ENCODE measurements around the gene LZTFL1.

Gene LZTFL1

GRCh38 chr3:45799586-45799985, 42.3 kb downstream of the LZTFL1 start:
- Histone ChIP-seq H4K20me1 (ENCODE audit: low read depth, low read length) (no peaks in the 10 kb centered on the region), H3K79me2 (ENCODE audit: insufficient read depth, low read length) (no peaks in the 10 kb centered on the region), H3K27ac (ENCODE audit: low read depth, low read length) (no peak overlapping the region), H3K9me2 (replicated peaks; ENCODE audit: insufficient read depth, low read length) (no peaks in the 10 kb centered on the region), H2AFZ (ENCODE audit: low read depth, low read length, severe bottlenecking) (no peak overlapping the region), H3F3A (ENCODE audit: insufficient read depth) (no peaks in the 10 kb centered on the region), H3K9me3 (ENCODE audit: insufficient read depth, low read length) (no peaks in the 10 kb centered on the region), H3K4me2 (ENCODE audit: low read depth, low read length, poor library complexity, severe bottlenecking) (no peak overlapping the region), H3K27me3 (ENCODE audit: low read length) (no peaks in the 10 kb centered on the region), H3K4me3 (ENCODE audit: insufficient read depth, low read length, poor library complexity, severe bottlenecking) (no peak overlapping the region), H3K9ac (ENCODE audit: low read length) (no peak overlapping the region), H3K36me3 (ENCODE audit: low read length) (no peaks in the 10 kb centered on the region)
- no peak for TF ChIP-seq EZH2phosphoT487 (conservative IDR thresholded peaks at IDR 0.05; ENCODE audit: low read length)
- TF ChIP-seq, protein P1, sequence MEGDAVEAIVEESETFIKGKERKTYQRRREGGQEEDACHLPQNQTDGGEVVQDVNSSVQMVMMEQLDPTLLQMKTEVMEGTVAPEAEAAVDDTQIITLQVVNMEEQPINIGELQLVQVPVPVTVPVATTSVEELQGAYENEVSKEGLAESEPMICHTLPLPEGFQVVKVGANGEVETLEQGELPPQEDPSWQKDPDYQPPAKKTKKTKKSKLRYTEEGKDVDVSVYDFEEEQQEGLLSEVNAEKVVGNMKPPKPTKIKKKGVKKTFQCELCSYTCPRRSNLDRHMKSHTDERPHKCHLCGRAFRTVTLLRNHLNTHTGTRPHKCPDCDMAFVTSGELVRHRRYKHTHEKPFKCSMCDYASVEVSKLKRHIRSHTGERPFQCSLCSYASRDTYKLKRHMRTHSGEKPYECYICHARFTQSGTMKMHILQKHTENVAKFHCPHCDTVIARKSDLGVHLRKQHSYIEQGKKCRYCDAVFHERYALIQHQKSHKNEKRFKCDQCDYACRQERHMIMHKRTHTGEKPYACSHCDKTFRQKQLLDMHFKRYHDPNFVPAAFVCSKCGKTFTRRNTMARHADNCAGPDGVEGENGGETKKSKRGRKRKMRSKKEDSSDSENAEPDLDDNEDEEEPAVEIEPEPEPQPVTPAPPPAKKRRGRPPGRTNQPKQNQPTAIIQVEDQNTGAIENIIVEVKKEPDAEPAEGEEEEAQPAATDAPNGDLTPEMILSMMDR (IDR thresholded peaks at IDR 0.05; ENCODE audit: insufficient read depth, low read length, poor library complexity, severe bottlenecking): no peak

DNA sequence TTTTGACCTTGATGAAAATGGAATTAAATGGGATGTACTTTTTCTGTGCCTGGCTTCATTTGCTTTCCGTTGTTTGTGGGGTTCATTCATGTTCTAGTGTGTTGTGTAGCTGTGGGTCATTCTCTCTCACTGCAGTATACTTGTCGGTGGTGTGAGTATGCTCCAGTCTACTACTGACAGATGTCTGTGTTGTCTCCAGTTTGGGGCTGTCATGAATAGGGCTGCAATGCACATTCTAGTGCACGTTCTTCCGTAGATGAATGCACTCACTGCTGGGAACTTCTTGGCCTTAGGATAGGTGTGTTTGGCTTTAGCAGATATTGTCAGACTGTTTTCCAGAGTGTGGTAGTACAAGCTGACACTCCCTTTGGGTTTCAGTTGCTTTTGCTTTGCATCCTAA, 43.9 kb downstream of the LZTFL1 start:
- Histone ChIP-seq H3K9me2 (replicated peaks; ENCODE audit: insufficient read depth, low read length) (no peaks in the 10 kb centered on the region), H3F3A (ENCODE audit: insufficient read depth) (no peaks in the 10 kb centered on the region), H3K27ac (ENCODE audit: low read depth, low read length) (no peak overlapping the region), H3K9me3 (ENCODE audit: insufficient read depth, low read length) (no peaks in the 10 kb centered on the region), H3K4me3 (ENCODE audit: insufficient read depth, low read length, poor library complexity, severe bottlenecking) (no peak overlapping the region), H3K9ac (ENCODE audit: low read length) (no peak overlapping the region), H3K36me3 (ENCODE audit: low read length) (no peaks in the 10 kb centered on the region), H2AFZ (ENCODE audit: low read depth, low read length, severe bottlenecking) (no peak overlapping the region), H3K27me3 (ENCODE audit: low read length) (no peaks in the 10 kb centered on the region), H3K4me2 (ENCODE audit: low read depth, low read length, poor library complexity, severe bottlenecking) (no peak overlapping the region), H3K79me2 (ENCODE audit: insufficient read depth, low read length) (no peaks in the 10 kb centered on the region), H4K20me1 (ENCODE audit: low read depth, low read length) (no peaks in the 10 kb centered on the region)
- no peak for TF ChIP-seq EZH2phosphoT487 (conservative IDR thresholded peaks at IDR 0.05; ENCODE audit: low read length)
- TF ChIP-seq, protein P1 (IDR thresholded peaks at IDR 0.05; ENCODE audit: insufficient read depth, low read length, poor library complexity, severe bottlenecking): no peak

GRCh38 chr3:45796902-45797637, 44.8 kb downstream of the LZTFL1 start:
- H3F3A ChIP-seq (ENCODE audit: insufficient read depth): no peaks in the 10 kb centered on the region
- TF ChIP-seq, protein P1 (IDR thresholded peaks at IDR 0.05; ENCODE audit: insufficient read depth, low read length, poor library complexity, severe bottlenecking): no peak
- TF ChIP-seq EZH2phosphoT487 (conservative IDR thresholded peaks at IDR 0.05; ENCODE audit: low read length): no peak
- no peak overlapping the region for H3K4me2 ChIP-seq (ENCODE audit: low read depth, low read length, poor library complexity, severe bottlenecking)
- no peaks in the 10 kb centered on the region for H3K79me2 ChIP-seq (ENCODE audit: insufficient read depth, low read length)
- no peaks in the 10 kb centered on the region for H3K36me3 ChIP-seq (ENCODE audit: low read length)
- H3K9me2 ChIP-seq (replicated peaks; ENCODE audit: insufficient read depth, low read length): no peaks in the 10 kb centered on the region
- no peaks in the 10 kb centered on the region for H3K9me3 ChIP-seq (ENCODE audit: insufficient read depth, low read length)
- no peak overlapping the region for H2AFZ ChIP-seq (ENCODE audit: low read depth, low read length, severe bottlenecking)
- H3K27ac ChIP-seq (ENCODE audit: low read depth, low read length): no peak overlapping the region
- H3K9ac ChIP-seq (ENCODE audit: low read length): no peak overlapping the region
- no peaks in the 10 kb centered on the region for H4K20me1 ChIP-seq (ENCODE audit: low read depth, low read length)
- H3K4me3 ChIP-seq (ENCODE audit: insufficient read depth, low read length, poor library complexity, severe bottlenecking): no peak overlapping the region
- H3K27me3 ChIP-seq (ENCODE audit: low read length): no peaks in the 10 kb centered on the region

Data from SU-DHL-6 (cell line).